ENCODE results near the gene PAPSS2.
"Not testable (repeated sequence)": the region's sequence is repeated elsewhere in the genome, so short reads cannot be mapped to it uniquely, and the experiment has no call there.

PAPSS2 gene

DNA sequence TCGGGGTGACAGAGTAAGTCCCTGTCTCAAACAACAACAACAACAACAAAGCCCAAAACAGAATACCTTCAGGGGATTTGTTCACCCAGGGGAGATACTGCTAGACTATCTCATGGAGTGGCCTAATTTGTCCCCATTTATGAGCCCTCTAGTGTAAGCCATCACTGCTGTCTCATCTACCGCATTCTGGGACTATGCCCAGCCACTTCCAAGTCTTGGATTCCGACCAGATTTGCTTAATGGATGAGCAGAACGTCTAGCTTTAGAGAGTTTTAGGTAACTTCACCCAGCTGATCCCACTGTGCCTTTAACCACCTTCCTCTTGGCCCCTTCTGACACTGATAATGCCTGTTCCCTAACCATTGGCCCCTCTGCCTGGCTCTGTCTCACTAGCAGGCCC, 47.1 kb downstream of the PAPSS2 start:
- DNase-seq (ENCODE audit: low spot score) = no peak

DNA sequence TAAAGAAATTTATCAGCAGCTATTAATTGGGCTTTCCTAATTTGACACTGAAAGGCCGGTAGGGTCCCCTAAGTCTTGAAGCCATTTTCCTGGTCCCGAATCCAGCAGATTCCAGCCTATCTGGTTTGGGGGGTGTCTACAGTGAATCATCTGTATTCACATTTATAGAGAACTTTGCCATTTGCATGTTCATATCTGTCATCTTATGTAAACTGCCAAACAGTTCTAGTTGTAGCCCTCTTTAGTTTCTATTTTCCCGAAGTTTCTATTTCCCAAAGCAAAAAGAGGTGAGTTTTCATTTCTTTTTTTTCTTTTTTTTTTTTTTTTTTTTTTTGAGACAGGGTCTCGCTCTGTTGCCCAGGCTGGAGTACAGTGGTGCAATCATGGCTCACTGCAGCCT, 47.6 kb downstream of the PAPSS2 start:
- no peak for DNase-seq (ENCODE audit: low spot score)

DNA sequence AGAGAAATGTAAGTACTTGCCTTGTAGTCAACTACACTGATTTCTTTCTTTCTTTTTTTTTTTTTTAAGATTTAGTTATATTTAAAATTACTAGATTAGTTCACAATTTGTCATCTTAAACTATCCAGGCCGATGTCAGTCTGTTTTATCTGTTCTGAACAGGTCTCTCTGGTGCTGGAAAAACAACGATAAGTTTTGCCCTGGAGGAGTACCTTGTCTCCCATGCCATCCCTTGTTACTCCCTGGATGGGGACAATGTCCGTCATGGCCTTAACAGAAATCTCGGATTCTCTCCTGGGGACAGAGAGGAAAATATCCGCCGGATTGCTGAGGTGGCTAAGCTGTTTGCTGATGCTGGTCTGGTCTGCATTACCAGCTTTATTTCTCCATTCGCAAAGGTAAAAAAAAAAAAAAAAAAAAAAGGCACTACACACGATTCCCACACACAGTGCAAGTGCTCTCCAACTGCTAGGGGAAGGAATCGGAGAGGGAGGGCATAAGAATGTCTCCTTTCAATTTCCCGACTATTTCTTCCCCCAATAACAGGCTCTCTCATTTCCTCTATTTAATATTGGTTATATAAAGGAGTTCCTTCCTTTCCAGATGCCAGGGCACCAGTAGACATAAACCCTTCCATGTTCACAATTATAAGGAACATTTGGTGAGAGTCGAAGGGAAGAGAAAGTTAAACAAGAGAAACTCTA, 53.4 kb downstream of the PAPSS2 start:
- no peak for DNase-seq (ENCODE audit: low spot score)

DNA sequence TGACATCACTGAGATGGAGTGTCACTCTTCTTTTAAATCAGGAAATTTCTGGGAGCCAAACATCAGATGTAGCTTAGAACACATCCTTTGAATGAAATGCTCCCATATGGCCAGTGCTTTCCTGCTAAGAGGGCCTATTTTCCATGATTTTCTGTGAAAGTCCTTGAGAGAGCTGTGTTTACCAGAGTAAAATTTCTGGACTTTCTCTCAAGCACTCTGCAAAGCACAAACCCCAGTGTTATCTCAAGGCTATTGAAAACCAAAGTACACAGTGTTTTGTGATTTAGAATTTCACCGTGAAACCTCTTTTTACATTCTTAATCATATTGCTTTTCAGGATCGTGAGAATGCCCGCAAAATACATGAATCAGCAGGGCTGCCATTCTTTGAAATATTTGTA, 54.0 kb downstream of the PAPSS2 start:
- no peak for DNase-seq (ENCODE audit: low spot score)

DNA sequence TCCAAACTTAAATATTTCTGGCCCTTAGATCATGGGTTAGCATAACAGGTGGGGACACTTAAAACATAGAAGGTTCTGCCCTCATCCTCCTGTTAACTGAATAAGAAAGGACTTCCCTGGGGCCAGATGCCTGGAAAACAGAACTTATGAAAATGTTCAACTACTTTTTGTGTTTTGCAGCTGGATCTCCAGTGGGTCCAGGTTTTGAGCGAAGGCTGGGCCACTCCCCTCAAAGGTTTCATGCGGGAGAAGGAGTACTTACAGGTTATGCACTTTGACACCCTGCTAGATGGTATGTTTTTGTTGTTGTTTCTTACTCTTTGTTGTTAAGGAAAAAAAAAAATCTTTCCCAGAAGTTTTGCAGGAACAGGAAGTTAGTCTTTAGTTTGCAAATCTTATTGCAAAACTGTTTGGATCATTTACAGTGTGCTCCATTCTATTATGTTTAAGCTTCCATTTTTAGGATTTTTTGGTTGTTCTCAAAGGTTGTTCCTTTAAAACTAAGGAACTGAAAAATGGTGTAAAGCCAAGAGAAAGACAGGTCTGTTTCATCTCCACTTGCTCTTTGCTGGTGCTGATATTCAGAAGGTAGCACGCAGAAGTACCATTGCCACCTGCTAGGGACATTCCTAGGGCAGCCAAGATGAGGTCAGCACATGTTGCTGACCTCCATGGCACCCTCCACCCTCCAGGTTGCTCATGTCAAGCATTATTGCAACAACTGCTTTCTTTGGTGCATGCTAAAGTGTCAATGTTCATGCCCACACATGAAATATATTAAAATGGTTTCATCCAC, 56.1 kb downstream of the PAPSS2 start:
- DNase-seq (ENCODE audit: low spot score) = no peak

DNA sequence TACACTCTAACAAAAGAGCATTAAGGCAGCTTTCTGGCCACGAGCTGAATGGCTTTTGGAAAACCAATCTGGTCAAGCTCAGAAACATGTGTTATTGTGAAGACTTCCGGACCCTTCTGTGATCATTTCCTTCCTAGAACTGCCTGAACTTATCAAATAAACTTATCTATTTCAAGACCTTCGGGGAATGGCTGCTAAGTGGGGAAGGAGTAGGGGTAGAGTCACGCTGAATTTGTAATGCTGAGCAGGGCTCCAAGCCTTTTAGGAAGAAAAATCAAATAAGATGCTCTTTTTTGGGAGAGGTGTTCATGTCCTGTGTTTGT, 56.6 kb downstream of the PAPSS2 start:
- no peak for DNase-seq (ENCODE audit: low spot score)

DNA sequence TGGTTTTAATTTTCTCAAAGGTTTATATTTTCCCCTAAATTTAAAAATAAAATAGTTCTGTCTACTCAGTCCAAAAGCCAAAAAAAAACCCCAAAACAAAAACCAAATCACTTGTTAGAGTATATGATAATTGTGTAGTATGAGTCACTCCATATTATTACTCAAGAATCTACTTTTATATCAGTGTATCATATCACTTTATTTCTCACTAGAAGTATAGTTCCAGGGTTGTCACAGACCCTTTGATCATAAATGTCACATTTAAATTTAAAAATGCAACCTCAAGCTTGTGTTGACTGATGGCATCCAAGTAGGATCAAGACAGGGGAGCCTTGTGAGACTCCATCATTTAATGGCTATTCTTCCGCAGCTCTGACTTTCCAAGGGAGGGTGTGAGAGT, 61.0 kb downstream of the PAPSS2 start:
- no peak for DNase-seq (ENCODE audit: low spot score)

DNA sequence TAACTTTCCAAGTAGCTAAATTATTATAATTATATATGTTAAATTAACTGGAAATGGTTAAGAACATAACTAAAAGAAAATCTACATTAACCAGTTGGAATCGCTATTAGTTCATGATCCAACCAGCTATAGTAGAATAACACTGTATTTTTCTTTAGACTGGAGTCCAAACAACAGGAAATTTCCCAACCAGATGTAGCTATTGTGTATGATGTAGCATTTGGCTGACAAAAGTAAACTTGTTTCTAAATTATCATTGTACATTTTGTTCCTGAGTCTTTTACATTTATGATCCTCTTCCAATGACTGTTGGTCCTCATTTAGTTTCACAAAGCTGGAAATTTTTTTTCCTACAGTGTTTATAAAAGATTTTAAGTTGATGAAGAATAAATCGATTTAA, 62.1 kb downstream of the PAPSS2 start:
- DNase-seq (ENCODE audit: low spot score) = no peak

DNA sequence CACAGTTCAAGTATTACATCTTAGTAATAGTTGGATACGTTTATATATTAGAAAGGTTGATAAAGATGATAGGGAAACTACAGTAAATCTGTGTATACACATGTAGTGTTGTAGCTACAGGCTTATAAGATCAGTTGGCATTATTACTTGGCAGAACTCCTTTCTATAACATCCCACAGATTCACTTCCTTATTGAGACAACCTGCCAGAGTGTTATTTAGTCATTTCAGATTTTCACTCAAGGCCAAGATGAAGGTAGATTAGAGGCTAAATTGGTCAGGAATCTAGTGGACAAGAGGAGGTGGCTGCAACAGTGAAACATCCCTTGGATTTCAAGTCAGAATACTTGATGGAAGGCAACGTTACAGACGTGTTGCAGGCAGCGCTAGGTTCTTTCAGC, 63.0 kb downstream of the PAPSS2 start:
- DNase-seq (ENCODE audit: low spot score) = no peak

DNA sequence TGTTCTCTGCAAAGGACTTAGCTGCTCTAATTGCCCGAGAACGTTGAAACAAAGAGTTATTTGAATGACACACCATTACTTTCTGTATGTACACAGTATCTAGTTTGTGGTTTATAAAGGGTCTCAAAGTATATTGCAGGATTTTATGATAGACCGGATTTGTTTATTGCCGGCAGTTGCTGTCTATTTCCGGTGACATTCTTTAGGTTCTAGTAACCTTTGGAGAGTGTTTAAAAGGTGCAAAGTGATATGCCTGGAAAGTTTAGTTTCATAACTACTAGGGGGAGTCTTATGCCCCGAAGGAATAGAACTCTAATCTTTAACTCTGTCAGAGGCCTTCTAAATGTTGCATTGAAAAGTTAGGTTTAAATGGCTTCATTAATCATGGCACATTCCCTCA, 63.8 kb downstream of the PAPSS2 start:
- DNase-seq (ENCODE audit: low spot score) = peak; percentile 51

DNA sequence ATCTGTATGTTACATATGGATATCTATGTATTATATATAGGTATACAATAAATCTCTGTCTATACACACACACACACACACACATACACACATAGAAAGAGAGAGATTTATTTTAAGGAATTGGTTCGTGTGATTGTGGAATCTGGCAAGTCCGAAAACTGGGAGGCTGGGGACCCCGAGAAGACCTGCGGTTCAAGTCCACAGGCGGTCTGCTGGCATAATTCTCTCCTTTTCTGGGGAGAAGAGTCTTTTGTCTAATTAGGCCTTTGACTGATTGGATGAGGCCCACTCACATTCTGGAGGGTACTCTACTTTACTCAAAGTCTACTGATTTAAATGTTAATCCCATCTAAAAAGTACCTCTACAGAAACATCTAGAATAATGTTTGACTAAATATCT, 65.1 kb downstream of the PAPSS2 start:
- no peak for DNase-seq (ENCODE audit: low spot score)

DNA sequence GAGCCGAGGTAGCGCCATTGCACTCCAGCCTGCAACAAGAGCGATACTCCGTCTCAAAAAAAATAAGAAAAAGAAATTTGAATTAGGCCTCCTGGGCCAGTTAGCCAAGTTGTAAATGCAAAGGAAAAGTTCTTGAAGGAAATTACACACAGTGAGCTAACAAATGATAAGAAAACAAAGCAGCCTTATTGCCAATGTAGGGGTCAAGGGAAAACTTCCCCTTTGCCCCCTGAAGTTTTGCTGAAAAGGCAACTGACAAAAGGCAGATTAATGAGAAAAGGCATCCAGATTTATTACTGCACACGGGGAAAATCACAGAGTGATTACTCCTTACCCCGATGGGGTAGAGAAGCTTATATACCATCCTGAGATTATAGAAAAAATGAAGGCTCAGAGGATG, 70.3 kb downstream of the PAPSS2 start:
- DNase-seq (ENCODE audit: low spot score) = no peak

DNA sequence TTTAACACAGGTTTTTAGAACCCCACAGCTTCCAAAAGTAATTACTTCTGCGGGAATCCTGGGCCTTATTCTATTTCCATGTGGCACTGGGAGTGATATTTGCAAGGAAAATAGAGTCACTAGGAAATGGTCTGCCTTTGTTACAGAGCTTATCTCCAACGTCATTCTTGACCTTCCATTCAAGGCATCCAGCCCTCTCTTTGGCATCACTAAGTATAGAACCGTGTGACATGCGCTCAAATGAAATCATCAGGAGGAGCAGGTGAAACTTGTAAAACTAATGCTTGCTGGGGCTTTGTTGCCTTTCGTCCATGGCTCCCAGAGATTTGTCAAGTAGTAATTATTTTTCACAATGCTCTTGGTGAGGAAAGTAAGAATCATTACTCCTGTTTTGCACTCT, 73.4 kb downstream of the PAPSS2 start:
- DNase-seq (ENCODE audit: low spot score) = no peak

DNA sequence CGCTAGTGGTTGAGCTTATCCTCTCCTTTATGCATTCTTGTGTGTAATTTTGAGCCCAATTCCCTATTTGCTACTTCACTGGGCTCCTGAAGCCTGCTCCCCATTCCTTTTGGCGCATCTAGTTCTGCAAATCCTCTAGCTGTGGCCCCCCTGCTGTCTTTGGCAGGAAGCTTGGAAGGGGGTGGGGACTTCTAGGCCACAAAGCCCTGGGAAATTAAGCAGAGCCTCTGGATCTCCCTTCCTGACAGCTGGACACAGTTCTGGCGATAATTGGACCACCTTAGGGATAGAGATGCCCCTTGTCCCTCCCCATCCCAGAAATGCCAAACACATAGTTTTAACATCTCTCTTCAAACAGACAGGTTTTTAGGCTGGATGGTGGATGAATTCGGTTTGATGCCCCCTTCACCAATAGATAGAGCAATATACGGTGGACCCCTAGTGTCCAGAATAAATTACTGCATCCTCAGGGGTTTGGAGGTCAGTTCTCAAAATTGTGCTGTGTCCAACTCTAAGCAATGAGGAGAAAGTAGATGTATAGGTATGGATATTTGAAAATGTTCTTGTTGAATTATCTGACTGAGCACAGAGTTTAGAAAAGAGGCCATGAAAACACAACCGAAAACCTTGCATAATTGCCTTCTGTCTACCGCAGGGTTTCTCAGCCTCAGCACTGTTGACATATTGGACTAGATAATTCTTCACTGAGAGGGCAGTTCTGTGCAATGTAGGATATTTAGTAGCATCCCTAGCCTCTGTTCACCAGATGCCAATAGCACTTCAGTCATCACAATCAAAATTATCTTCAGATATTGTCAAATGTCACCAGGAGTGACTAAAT, 75.5 kb downstream of the PAPSS2 start:
- peak; percentile 54 for DNase-seq (ENCODE audit: low spot score)

DNA sequence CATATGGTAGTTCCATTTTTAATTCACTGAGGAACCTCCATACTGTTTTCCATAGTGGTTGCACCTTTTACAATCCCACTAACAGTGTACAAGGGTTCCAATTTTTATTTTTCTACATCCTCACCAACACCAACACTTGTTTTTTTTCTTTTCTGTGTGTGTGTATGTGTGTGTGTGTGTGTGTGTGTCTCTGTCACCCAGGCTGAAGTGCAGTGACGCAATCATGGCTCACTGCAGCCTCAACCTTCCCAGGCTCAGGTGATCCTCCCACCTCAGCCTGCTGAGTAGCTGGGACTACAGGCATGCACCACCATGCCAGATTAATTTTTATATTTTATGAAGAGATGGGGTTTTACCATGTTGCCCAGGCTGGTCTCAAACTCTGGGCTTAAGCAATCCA, 78.6 kb downstream of the PAPSS2 start:
- not testable (repeated sequence) for DNase-seq (ENCODE audit: low spot score)

DNA sequence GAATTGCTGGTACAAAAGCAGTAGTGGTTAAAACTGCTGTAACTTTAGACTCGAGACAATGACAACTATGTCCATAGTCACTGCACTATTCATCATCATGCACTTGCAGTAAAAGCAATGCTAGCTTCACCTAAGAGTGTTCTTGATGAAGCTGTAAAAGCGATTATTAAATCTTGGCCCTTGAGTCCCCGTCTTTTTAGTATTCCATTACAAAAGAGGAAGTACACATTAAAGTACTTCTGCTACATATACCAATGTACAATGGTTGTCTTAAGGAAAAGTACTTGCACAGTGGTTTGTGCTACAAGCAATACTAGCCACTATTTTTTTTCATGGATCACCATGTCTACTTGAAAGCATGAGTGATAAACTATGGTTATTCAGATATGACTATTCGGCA, 80.0 kb downstream of the PAPSS2 start:
- no peak for DNase-seq (ENCODE audit: low spot score)

DNA sequence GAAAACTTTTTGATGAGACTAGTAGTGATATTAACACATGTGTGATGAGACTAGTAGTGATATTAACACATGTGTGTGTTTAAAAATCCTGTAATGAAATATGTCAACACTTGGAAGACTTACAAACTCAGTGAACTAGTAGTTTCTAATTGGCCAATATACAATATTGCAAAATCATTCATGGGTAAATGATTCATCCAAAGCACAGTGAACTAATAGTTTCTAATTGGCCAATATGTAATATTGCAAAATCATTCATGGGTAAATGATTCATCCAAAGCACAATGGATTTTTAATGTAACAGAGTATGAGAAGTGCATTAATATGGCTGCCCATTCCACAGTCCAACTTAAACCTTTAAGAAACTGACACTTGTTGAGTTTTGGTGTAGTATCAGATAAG, 80.6 kb downstream of the PAPSS2 start:
- DNase-seq (ENCODE audit: low spot score) = no peak

DNA sequence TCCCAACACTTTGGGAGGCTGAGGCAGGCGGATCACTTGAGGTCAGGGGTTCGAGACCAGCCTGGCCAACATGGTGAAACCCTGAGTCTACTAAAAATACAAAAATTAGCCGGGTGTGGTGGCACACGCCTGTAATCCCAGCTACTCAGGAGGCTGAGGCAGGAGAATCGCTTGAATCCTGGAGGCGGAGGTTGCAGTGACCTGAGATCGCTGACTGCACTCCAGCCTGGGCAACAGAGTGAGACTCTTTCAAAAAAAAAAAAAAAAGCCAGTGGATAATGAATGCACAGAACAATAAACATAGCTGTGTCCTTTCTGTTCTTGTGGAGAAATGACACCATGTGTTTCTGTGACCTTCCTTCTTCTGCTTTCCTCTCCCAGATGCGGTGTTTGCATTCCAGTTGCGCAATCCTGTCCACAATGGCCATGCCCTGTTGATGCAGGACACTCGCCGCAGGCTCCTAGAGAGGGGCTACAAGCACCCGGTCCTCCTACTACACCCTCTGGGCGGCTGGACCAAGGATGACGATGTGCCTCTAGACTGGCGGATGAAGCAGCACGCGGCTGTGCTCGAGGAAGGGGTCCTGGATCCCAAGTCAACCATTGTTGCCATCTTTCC, 83.4 kb downstream of the PAPSS2 start:
- not testable (repeated sequence) for DNase-seq (ENCODE audit: low spot score)

DNA sequence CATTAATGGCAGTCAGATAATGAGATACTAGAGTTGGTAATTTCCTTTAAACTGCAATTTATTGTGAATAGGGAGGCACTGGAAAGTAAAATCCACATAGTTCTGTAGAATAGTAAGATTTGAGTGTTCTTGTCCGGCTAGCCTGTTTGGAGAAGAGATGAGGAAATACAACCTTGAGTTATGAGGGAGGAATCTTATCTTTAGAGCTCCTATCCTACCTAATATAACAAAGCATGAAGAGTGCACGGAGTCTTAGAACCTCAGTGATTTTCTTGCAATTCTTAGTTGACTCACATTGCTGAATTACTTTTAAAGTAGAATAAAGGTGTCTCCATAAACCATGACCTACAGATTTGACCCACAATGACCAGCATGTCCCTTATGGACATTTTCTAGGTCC, 84.9 kb downstream of the PAPSS2 start:
- DNase-seq (ENCODE audit: low spot score) = no peak

DNA sequence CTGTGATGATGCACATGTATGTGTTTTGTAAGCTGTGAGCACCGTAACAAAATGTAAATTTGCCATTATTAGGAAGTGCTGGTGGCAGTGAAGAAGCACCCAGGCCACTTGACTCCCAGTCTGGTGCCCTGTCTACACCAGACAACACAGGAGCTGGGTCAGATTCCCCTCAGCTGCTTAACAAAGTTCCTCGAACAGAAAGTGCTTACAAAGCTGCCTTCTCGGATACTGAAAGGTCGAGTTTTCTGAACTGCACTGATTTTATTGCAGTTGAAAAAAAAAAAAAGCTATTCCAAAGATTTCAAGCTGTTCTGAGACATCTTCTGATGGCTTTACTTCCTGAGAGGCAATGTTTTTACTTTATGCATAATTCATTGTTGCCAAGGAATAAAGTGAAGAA, 87.2 kb downstream of the PAPSS2 start:
- no peak for DNase-seq (ENCODE audit: low spot score)

DNA sequence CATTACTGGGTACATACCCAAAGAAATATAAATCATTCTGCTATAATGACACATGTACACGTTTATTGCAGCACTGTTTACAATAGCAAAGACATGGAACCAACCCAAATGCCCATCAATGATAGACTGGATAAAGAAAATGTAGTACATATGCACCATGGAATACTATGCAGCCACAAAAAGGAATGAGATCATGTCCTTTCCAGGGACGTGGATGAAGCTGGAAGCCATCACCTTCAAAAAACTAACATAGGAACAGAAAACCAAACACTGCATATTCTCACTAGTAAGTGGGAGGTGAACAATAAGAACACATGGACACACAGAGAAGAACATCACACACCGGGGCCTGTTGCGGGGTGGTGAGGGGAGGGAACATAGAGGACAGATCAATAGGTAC, 88.6 kb downstream of the PAPSS2 start:
- not testable (repeated sequence) for DNase-seq (ENCODE audit: low spot score)

DNA sequence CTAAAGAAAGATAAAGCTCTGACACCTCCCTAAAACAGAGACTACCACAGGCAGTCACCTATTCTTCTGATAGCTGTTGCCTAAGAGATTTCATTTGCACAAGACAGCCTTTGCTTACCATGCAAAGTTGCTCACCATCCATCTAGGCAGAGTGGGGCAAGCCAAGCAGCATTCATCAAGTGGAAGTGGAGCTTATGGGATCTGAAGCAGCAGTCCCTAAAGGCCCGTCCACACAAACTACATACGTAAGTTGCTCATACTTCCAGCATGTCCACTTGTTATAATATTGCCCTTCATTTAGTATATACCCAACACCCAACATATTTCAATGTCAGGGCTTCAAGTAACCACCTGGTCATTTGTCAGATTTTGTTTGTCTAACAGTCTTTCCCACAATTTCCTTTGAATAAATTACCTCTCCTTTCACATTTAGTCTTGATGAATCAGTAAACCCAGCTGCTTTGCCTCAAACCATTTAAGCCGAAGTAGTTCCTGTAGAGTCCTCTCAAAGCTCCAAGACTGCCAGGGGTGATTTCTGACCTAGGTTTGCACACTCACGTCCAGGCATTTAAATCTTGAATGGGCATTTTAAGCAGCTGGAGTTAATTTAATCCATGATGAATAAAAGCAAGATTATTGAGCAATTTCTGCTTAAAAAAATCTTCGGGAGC, 90.5 kb downstream of the PAPSS2 start:
- DNase-seq (ENCODE audit: low spot score) = no peak
